ENCODE results near the gene TREH.

The TREH gene

DNA sequence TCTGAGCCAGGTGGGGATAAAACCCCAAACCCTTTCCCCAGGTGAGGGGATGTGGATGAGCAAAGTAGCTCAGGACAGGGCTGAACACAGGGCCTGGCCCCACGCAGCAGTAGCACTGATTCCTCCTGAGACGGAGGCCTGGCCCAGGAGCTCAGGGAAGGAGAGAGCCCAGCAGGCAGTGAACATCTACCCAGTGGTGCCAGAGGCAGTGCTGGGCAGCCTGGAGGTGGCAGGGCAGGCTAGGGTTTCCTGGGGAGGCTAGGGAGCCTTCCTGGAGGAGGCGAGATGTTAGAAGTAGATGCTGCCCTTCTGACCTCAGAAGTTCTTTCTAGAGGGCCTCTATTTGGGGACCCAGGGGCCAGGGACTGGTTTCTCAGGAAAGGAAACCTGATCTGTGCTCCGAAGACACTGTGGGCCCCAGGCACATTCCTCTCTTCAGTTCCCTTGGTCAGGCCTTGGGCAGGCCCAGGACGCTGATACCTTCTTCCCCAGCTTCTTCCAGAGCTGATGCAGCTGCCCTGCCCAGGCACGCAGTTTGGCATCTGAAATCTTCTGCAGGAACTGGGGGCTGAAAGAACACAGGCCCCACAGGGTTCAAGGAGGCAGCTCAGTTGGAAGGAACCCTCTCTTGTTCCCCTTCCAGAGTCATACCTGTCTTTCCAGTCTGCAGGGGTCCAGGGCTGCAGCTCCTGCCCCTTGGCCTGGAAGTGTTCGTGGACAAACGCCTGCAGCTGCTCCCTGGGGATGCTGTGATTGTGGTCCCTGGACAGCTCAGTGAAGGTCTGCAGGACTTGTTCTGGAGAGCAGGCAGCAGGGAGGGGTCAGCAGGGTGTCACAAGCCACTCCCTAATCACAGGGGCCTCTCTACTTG lies 16.8 kb downstream of the TREH start:
- H3K4me1 ChIP-seq (ENCODE audit: control insufficient read depth, insufficient read depth, low read length): peaks cover 8% of the 10 kb centered on the region
- peaks cover 10% of the 10 kb centered on the region for H3K36me3 ChIP-seq (ENCODE audit: control insufficient read depth, insufficient read depth, low read length, severe bottlenecking)
- no peak overlapping the region for H3K4me3 ChIP-seq (ENCODE audit: low read length)
- no peaks in the 10 kb centered on the region for H3K27me3 ChIP-seq (replicated peaks; ENCODE audit: control insufficient read depth, insufficient read depth, low read length)
- H3K9ac ChIP-seq (ENCODE audit: low read length): no peak overlapping the region
- peak; percentile 30 for DNase-seq (ENCODE audit: low read depth)
- H3K9me3 ChIP-seq (ENCODE audit: control insufficient read depth, low read length): no peaks in the 10 kb centered on the region

DNA sequence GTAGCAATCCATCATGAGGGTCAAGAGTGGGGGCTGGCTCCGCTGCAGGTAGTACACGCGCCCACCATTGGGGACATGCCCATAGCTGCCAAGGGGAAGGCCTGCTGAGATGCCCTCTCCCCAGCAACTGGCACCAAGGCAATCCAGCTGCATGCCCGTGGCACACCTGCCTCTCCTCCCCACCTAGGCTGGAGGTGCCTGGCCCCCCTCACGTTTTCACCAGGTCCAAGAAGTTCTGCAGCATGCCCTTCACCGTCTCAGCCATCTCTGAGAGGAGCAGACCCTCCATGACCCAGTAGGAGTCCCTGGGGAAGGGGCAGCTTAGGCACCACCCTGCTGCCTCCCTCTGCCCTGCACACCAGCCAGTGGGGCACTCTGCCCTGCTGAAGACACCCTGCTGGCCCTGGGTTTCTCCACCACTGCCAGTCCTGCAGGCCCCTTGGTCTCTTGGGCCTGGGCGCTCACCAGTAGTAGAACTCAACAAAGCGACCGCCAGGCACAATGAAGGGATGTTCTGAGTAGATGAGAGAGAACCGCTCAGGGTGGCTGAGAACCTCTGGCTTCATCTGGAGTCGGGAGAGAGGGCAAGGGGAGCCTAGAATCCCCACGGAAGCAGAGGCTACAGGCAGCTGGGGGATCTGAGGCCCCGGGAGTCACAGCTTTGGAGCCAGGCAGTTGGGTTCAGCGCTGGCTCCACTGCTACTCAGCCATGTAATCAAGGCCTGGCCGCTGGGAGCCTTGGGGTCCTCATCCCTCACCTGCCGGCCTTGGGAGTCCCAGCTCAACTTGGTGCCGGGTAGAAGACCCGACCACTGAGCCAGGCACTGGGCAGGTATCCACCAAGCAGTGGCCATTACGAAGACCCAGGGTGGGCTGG lies 17.8 kb downstream of the TREH start:
- Histone ChIP-seq H3K36me3 (ENCODE audit: control insufficient read depth, insufficient read depth, low read length, severe bottlenecking) (peaks cover 20% of the 10 kb centered on the region), H3K9me3 (ENCODE audit: control insufficient read depth, low read length) (no peaks in the 10 kb centered on the region), H3K9ac (ENCODE audit: low read length) (no peak overlapping the region), H3K27me3 (replicated peaks; ENCODE audit: control insufficient read depth, insufficient read depth, low read length) (no peaks in the 10 kb centered on the region), H3K4me3 (ENCODE audit: low read length) (no peak overlapping the region), H3K4me1 (ENCODE audit: control insufficient read depth, insufficient read depth, low read length) (peaks cover 8% of the 10 kb centered on the region)
- DNase-seq (ENCODE audit: low read depth): no peak

DNA sequence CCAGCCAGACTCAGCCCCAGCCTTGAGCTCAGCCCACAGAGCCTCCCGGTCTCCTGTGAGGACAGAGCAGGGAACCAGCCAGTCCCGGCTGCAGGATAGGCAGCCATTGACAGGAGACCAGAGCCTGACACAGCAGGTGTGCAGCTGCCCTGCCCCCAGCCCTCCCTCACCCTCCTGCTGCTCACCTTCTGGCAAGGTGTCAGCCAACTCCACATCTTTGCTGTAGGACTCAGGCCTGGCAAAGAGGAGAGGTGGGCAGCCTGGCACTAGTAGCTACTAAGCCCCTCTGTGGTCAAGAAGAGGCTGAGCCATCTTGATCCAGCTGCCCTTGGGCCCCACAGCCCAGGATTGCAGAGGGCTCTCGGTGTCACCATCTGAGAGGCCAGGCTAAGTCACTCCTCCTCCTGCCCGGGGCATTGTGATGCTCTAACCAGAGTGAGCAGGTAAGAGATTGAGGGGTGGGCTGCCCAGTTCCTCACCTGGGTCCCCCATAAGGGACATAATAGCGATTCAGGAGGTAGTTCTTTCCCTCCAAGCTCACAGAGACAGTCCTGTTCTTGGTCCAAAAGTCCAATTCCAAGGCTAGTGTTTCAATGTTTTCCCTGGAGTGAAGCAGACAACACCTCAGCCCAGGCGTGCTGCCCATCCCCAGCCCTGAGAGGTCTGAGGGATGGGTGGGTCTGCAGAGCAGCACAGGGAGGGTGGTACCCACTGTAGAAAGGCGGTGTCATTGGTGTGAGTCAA lies 18.6 kb downstream of the TREH start:
- Histone ChIP-seq H3K27me3 (replicated peaks; ENCODE audit: control insufficient read depth, insufficient read depth, low read length) (no peaks in the 10 kb centered on the region), H3K9me3 (ENCODE audit: control insufficient read depth, low read length) (no peaks in the 10 kb centered on the region), H3K4me3 (ENCODE audit: low read length) (no peak overlapping the region), H3K4me1 (ENCODE audit: control insufficient read depth, insufficient read depth, low read length) (peaks cover 8% of the 10 kb centered on the region), H3K36me3 (ENCODE audit: control insufficient read depth, insufficient read depth, low read length, severe bottlenecking) (peaks cover 28% of the 10 kb centered on the region), H3K9ac (ENCODE audit: low read length) (no peak overlapping the region)
- no peak for DNase-seq (ENCODE audit: low read depth)

DNA sequence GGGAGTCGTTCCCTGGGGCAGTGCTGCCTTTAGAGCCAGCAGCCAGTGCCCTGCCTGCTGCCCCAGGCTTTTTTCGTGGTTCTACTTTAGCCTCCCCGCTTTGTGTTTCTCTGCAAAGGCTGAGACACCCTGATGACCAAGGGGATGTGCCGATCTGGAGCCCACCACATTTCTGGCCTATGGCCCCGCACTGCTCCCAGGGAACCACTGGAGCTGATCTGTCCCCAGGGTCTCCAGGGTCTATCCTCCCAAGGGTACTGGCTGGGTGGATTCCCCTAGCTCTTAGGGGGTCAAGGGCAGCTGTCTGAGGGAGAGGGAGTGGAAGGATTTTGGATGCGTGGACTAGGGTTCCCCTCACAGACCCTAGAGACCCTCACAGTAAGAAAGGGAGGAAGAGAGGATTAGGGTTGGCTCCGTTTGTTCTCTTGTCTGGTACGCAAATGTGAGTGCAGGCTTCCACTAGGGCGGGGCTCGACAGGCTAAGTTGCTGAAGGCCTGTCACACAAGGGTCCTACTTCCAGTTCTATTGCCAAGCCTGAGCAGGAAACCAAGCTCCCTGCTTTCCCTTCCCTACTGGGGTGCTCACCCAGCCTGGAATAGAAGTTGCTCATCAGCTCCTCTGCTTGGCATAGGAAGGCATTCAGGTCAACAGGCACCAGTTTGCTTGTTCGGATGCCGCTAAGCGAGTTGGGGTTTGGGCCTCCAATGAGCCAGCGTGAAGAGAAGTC lies 19.3 kb downstream of the TREH start:
- DNase-seq (ENCODE audit: low read depth): no peak
- Histone ChIP-seq H3K36me3 (ENCODE audit: control insufficient read depth, insufficient read depth, low read length, severe bottlenecking) (peaks cover 35% of the 10 kb centered on the region), H3K9me3 (ENCODE audit: control insufficient read depth, low read length) (no peaks in the 10 kb centered on the region), H3K27me3 (replicated peaks; ENCODE audit: control insufficient read depth, insufficient read depth, low read length) (no peaks in the 10 kb centered on the region), H3K4me3 (ENCODE audit: low read length) (no peak overlapping the region), H3K4me1 (ENCODE audit: control insufficient read depth, insufficient read depth, low read length) (peaks cover 8% of the 10 kb centered on the region), H3K9ac (ENCODE audit: low read length) (peak overlapping the region; percentile 40)

DNA sequence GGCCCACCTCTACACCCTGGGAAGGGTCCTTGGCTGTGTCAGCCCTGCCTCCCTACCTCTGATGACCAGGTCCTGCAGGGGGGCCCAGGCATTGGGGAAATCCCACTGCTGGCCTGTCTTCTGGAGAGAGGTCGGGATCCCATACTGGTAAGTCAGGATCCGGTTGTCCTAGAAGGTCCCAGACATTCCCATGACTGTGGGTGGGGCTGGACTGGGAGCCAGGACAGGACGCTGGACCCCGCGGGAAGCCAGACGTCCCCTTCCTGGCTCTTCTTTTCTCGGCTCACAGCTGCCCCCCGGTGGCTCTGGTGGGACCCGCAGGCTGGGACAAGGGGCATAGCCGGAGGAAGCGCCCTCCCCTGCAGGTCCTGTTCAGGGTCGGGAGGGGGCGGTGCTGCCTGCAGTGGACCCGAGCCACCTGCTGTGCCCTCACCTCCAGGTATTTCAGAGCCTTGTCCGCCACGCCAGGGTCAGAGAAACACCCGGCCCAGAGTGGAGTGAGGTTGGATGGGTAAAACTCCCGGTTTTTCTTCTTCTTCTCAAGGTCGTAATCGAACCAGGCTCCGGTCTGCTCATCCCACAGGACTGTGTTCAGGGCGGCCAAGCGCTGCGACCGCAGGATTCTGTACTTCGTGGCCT lies 20.0 kb downstream of the TREH start:
- Histone ChIP-seq H3K27me3 (replicated peaks; ENCODE audit: control insufficient read depth, insufficient read depth, low read length) (no peaks in the 10 kb centered on the region), H3K4me3 (ENCODE audit: low read length) (no peak overlapping the region), H3K9ac (ENCODE audit: low read length) (peak overlapping the region; percentile 42), H3K4me1 (ENCODE audit: control insufficient read depth, insufficient read depth, low read length) (peaks cover 8% of the 10 kb centered on the region), H3K9me3 (ENCODE audit: control insufficient read depth, low read length) (no peaks in the 10 kb centered on the region), H3K36me3 (ENCODE audit: control insufficient read depth, insufficient read depth, low read length, severe bottlenecking) (peaks cover 42% of the 10 kb centered on the region)
- DNase-seq (ENCODE audit: low read depth): peak; percentile 95

DNA sequence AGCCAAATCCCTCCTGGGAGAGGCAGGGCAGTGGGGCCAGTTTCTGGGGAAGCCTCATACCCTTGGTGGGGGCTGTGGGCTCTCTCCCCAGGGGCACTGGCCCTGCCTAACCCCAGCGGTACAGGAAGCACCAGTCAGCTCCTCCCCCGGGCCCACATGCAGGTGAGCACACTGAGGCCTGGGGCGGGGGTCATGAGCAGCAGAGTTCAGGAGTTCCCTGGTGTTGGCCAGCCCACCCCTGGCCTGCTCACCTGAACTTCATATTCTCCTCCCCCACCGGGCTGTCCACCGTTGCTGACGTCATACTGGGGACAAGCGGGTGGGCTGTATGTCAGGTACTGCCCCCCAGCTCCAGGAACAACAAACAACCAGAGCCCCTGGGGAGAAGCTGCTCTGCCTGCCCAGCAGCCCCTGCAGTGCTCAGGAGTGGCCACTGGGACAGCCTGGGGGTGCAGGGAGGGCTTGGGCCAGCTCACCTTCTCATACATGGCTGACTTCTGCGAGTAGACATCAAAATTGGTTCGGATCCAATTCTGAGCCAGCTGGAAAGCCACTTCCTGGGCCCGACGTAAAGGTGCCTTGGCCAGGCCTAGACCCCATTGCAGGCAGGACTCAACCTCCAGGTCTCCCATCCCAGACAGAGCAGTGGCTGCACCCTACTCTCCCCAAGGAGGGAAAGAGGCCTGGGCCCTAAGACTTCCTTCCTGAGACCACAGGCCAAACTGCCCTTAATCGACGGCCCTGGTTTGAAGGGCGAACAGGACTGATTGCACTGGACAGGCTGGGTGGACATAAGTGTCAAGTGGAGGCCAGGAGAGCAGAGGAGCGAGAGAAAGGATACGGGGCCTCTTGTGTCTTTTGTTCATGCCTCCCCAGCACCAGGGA lies 20.8 kb downstream of the TREH start:
- Histone ChIP-seq H3K27me3 (replicated peaks; ENCODE audit: control insufficient read depth, insufficient read depth, low read length) (no peaks in the 10 kb centered on the region), H3K9ac (ENCODE audit: low read length) (peak overlapping the region; percentile 42), H3K4me3 (ENCODE audit: low read length) (no peak overlapping the region), H3K4me1 (ENCODE audit: control insufficient read depth, insufficient read depth, low read length) (peaks cover 8% of the 10 kb centered on the region), H3K9me3 (ENCODE audit: control insufficient read depth, low read length) (no peaks in the 10 kb centered on the region), H3K36me3 (ENCODE audit: control insufficient read depth, insufficient read depth, low read length, severe bottlenecking) (peaks cover 50% of the 10 kb centered on the region)
- DNase-seq (ENCODE audit: low read depth): peak; percentile 10

DNA sequence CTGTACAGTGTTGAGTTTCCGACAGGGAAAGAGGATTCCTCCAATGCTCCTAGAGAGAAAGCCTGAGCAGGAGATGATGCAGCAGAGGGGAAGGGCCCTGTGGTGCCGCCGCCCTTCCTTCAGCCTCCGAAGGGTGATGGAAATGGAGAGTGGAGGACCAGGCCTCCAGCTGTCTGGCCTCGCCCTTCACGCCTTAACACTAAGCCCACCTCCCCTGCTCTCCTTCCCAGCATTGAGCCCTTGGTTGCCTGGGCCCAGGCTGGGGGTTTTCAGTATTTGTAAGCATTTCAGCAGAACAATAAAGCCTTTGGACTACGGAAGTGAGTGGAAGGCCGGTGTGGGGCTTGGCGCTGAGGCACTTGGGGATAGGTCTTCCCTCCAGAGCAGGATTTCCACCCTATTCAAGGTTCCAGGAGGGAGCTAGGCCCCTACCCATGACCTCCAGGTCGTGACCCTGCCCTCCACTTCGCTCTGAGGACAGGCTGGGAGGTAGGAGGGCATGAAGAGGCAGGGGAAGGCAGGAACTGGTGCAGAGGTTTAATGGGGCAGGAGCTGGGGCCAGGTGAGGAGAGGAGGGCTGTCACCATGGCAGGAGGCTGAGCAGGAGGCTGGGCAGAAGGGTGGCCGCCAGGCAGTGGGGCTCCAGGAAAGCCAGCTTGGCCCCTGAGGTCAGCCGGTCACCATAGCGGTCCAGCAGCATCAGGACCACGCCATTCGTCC lies 21.6 kb downstream of the TREH start:
- Histone ChIP-seq H3K4me3 (ENCODE audit: low read length) (no peak overlapping the region), H3K27me3 (replicated peaks; ENCODE audit: control insufficient read depth, insufficient read depth, low read length) (no peaks in the 10 kb centered on the region), H3K36me3 (ENCODE audit: control insufficient read depth, insufficient read depth, low read length, severe bottlenecking) (peaks cover 58% of the 10 kb centered on the region), H3K4me1 (ENCODE audit: control insufficient read depth, insufficient read depth, low read length) (peaks cover 8% of the 10 kb centered on the region), H3K9ac (ENCODE audit: low read length) (peak overlapping the region; percentile 42), H3K9me3 (ENCODE audit: control insufficient read depth, low read length) (no peaks in the 10 kb centered on the region)
- no peak for DNase-seq (ENCODE audit: low read depth)

DNA sequence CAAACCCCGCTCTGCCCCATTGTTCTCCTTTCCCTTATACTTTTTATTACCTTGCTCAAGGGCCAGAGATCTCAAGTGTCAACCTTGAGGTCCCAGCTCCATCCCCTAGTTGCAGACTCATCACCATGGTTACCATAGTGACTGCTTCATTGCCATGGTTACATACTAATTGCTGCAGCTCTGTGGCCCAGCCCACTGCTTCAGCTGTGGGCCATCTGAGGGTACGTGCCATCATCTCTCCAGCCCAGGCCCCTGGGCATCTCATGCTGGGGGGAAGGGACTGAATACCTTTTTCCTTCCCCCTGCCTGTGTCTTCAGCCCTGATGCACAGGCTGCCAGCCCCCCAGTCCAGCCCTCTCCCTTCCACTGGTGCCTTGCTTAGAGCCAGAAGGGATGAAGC lies 22.2 kb downstream of the TREH start:
- peaks cover 64% of the 10 kb centered on the region for H3K36me3 ChIP-seq (ENCODE audit: control insufficient read depth, insufficient read depth, low read length, severe bottlenecking)

DNA sequence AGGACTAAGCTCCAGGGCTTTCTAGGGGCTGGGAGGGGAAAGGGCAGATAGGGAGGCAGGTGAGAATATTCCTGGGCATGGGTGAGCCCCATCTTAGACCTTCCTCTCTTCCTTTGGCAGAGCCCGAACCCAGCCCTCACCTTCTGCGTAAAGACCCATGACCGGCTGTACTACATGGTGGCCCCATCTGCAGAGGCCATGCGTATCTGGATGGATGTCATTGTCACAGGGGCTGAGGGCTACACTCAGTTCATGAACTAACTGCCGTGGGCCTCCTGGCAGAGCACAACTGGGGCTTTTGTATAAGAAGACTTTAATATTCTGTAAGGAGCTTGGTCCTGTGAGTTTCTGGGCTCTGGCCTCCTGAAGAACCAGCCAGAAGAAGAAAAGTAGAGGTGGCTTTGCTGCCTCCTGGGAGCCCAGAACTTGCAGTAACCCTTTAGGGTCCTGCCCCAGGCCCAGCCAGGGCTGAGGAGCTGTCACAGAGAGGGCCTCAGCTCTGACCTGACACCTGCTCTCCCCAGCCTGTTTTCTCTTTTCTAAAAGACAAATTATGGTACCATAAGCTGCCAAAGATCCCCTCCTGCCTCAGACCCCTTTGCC lies 22.8 kb downstream of the TREH start:
- no peak for DNase-seq (ENCODE audit: low read depth)
- Histone ChIP-seq H3K4me1 (ENCODE audit: control insufficient read depth, insufficient read depth, low read length) (peaks cover 8% of the 10 kb centered on the region), H3K9ac (ENCODE audit: low read length) (no peak overlapping the region), H3K27me3 (replicated peaks; ENCODE audit: control insufficient read depth, insufficient read depth, low read length) (no peaks in the 10 kb centered on the region), H3K4me3 (ENCODE audit: low read length) (no peak overlapping the region), H3K9me3 (ENCODE audit: control insufficient read depth, low read length) (no peaks in the 10 kb centered on the region), H3K36me3 (ENCODE audit: control insufficient read depth, insufficient read depth, low read length, severe bottlenecking) (peaks cover 70% of the 10 kb centered on the region)

More for the DNA sequence above, 22.2 kb downstream of the TREH start:
- H3K27me3 ChIP-seq (replicated peaks; ENCODE audit: control insufficient read depth, insufficient read depth, low read length): no peaks in the 10 kb centered on the region
- no peaks in the 10 kb centered on the region for H3K9me3 ChIP-seq (ENCODE audit: control insufficient read depth, low read length)
- no peak overlapping the region for H3K4me3 ChIP-seq (ENCODE audit: low read length)
- no peak for DNase-seq (ENCODE audit: low read depth)
- H3K9ac ChIP-seq (ENCODE audit: low read length): peak overlapping the region; percentile 26
- H3K4me1 ChIP-seq (ENCODE audit: control insufficient read depth, insufficient read depth, low read length): peaks cover 8% of the 10 kb centered on the region
